Diencephalon (tissue), 1 donor: ENCODE measurements around the gene CCDC6. TPM values are rescaled to one million over a fixed set of nuclear protein-coding genes. Genes with fewer than 3 reads are reported as not detected.

ENCODE experiments used
- total RNA-seq: library from RNA; depleted of rRNA; stranded (reverse); fragments of >200 nt; gene quantifications from one replicate; pipeline ENCODE4 v1.2.3, GENCODE V29; 2014

CCDC6 gene
- total RNA-seq, result 46.8 TPM

GRCh38 chr10:59906417-59907202, at the start of gene CCDC6:
Gene CCDC6 (minus strand): TSS chr10:59906556. CDS start chr10:59906424, 132 bp downstream.

GRCh38 chr10:59753267-59753666, 153.1 kb downstream of the CCDC6 start, which contains the start of gene MRLN:
Gene MRLN (minus strand): TSS chr10:59753455.

Other genes starting within 250 kb of the CCDC6 start
- 16.1 TPM for gene SLC16A9, start 196.7 kb downstream of the CCDC6 start, total RNA-seq
- 0.69 TPM for gene MRLN, start 153.1 kb downstream of the CCDC6 start, total RNA-seq